Measurements from ENCODE around the gene SPINK8. TPM values are rescaled to one million over a fixed set of nuclear protein-coding genes. Genes with fewer than 3 reads are reported as not detected.
A peak's percentile ranks its signal among the peaks of the same experiment; 100 is the strongest.

Gene SPINK8
- polyA plus RNA-seq, 1 donor (not counting 4 experiments of a cell fraction or from before 2014, with no cell fraction given): not detected

GRCh38 chr3:48344867-48345507 lies 11.5 kb upstream of the SPINK8 start:
- no peak overlapping the region for H3K4me2 ChIP-seq (ENCODE audit: control insufficient read depth, extremely low read depth, insufficient read depth, low read depth, low read length)
- no peaks in the 10 kb centered on the region for H3K9me1 ChIP-seq (ENCODE audit: control insufficient read depth, extremely low read depth, insufficient read depth, low read length)
- H2AFZ ChIP-seq (ENCODE audit: control insufficient read depth, low read length): no peak overlapping the region
- no peaks in the 10 kb centered on the region for H3K36me3 ChIP-seq (ENCODE audit: control insufficient read depth in 2 of 2, extremely low read depth in 1 of 2, insufficient read depth in 2 of 2, low read length in 2 of 2)
- H3K27ac ChIP-seq (ENCODE audit: control insufficient read depth, insufficient read depth, low read length): no peak overlapping the region
- H4K20me1 ChIP-seq (ENCODE audit: control insufficient read depth, extremely low read depth, insufficient read depth, low read length): no peaks in the 10 kb centered on the region
- H3K4me1 ChIP-seq (ENCODE audit: control insufficient read depth, extremely low read depth, insufficient read depth, low read length): peaks cover 7% of the 10 kb centered on the region
- H3K4me3 ChIP-seq (ENCODE audit: control insufficient read depth in 2 of 3, extremely low read depth in 1 of 3, insufficient read depth in 2 of 3, low read depth in 1 of 3, low read length in 3 of 3): no peak overlapping the region
- no peaks in the 10 kb centered on the region for H3K27me3 ChIP-seq (ENCODE audit: control insufficient read depth, extremely low read depth, insufficient read depth, low read length)
- no peaks in the 10 kb centered on the region for H3K79me2 ChIP-seq (ENCODE audit: control insufficient read depth, insufficient read depth, low read length)
- TF ChIP-seq CTCF (optimal IDR thresholded peaks at IDR 0.05 in 1 of 3, IDR thresholded peaks at IDR 0.05 in 1 of 3, conservative IDR thresholded peaks at IDR 0.05 in 1 of 3; ENCODE audit: extremely low read depth in 1 of 3, insufficient read depth in 2 of 3, low read length in 3 of 3): no peak
- no peak for TF ChIP-seq EZH2 (IDR thresholded peaks at IDR 0.05; ENCODE audit: low read length)
- dilution Hi-C loops (cut with MboI; ENCODE audit: extremely low pct_ligation_motif_present, low sequenced_read_pairs): no loop called here
- no peak overlapping the region for H3K9ac ChIP-seq (ENCODE audit: control insufficient read depth, extremely low read depth, insufficient read depth, low read length)
- DNase-seq (ENCODE audit: low read depth, low spot score) (no peak), FAIRE-seq (no peak)
- H3K9me3 ChIP-seq (ENCODE audit: control insufficient read depth, low read depth, low read length): no peaks in the 10 kb centered on the region

DNA sequence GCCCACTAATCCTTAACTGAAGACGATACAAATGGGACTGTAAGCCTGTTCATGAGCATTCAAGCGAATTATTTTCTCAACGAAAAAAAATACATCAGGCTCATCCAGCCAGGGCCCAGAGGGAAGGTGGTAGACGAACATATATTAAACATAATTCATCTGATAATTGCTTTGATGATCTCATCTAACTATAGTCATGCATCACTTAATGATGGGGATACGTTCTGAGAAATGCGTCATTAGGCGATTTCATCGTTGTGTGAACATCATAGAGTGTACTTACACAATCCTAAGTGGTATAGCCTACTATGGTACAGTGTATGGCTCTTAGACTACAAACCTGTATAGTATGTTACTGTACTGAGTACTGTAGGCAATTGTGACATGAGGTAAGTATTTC lies 10.0 kb upstream of the SPINK8 start:
- dilution Hi-C loops (cut with MboI; ENCODE audit: extremely low pct_ligation_motif_present, low sequenced_read_pairs): no loop called here

More for the DNA sequence above, 10.0 kb upstream of the SPINK8 start:
- no peak for TF ChIP-seq CTCF (optimal IDR thresholded peaks at IDR 0.05 in 1 of 3, IDR thresholded peaks at IDR 0.05 in 1 of 3, conservative IDR thresholded peaks at IDR 0.05 in 1 of 3; ENCODE audit: extremely low read depth in 1 of 3, insufficient read depth in 2 of 3, low read length in 3 of 3)
- TF ChIP-seq EZH2 (IDR thresholded peaks at IDR 0.05; ENCODE audit: low read length): no peak
- Histone ChIP-seq H3K9me3 (ENCODE audit: control insufficient read depth, low read depth, low read length) (no peaks in the 10 kb centered on the region), H2AFZ (ENCODE audit: control insufficient read depth, low read length) (no peak overlapping the region), H3K9me1 (ENCODE audit: control insufficient read depth, extremely low read depth, insufficient read depth, low read length) (no peaks in the 10 kb centered on the region), H4K20me1 (ENCODE audit: control insufficient read depth, extremely low read depth, insufficient read depth, low read length) (no peaks in the 10 kb centered on the region), H3K36me3 (ENCODE audit: control insufficient read depth in 2 of 2, extremely low read depth in 1 of 2, insufficient read depth in 2 of 2, low read length in 2 of 2) (no peaks in the 10 kb centered on the region), H3K9ac (ENCODE audit: control insufficient read depth, extremely low read depth, insufficient read depth, low read length) (no peak overlapping the region), H3K4me2 (ENCODE audit: control insufficient read depth, extremely low read depth, insufficient read depth, low read depth, low read length) (no peak overlapping the region), H3K4me1 (ENCODE audit: control insufficient read depth, extremely low read depth, insufficient read depth, low read length) (peaks cover 7% of the 10 kb centered on the region), H3K79me2 (ENCODE audit: control insufficient read depth, insufficient read depth, low read length) (no peaks in the 10 kb centered on the region), H3K27me3 (ENCODE audit: control insufficient read depth, extremely low read depth, insufficient read depth, low read length) (no peaks in the 10 kb centered on the region), H3K27ac (ENCODE audit: control insufficient read depth, insufficient read depth, low read length) (no peak overlapping the region), H3K4me3 (ENCODE audit: control insufficient read depth in 2 of 3, extremely low read depth in 1 of 3, insufficient read depth in 2 of 3, low read depth in 1 of 3, low read length in 3 of 3) (no peak overlapping the region)
- peak; percentile 29 for FAIRE-seq
- no peak for DNase-seq (ENCODE audit: low read depth, low spot score)
